ENCODE data around the gene RNF212. TPM values are rescaled to one million over a fixed set of nuclear protein-coding genes. Genes with fewer than 3 reads are reported as not detected.

The RNF212 gene
- total RNA-seq, 2 donors from 2014 or later = 7.1 to 15.3 TPM

GRCh38 chr4:1124818-1125217, 11.5 kb upstream of the RNF212 start:
- no peaks in the 10 kb centered on the region for H3K36me3 ChIP-seq
- H3K4me3 ChIP-seq = no peak overlapping the region
- intact Hi-C loops (cut with DNase I) = no loop called here
- no peak overlapping the region for H3K27ac ChIP-seq
- WGBS = 88% methylated on average over 4 of the region's 4 CpGs
- DNase-seq (ENCODE audit: low spot score) = no peak
- H3K9me3 ChIP-seq = no peaks in the 10 kb centered on the region
- no peaks in the 10 kb centered on the region for H3K27me3 ChIP-seq (replicated peaks; ENCODE audit: insufficient read depth)
- H3K4me1 ChIP-seq (replicated peaks) = no peaks in the 10 kb centered on the region
- TF ChIP-seq, protein P1, sequence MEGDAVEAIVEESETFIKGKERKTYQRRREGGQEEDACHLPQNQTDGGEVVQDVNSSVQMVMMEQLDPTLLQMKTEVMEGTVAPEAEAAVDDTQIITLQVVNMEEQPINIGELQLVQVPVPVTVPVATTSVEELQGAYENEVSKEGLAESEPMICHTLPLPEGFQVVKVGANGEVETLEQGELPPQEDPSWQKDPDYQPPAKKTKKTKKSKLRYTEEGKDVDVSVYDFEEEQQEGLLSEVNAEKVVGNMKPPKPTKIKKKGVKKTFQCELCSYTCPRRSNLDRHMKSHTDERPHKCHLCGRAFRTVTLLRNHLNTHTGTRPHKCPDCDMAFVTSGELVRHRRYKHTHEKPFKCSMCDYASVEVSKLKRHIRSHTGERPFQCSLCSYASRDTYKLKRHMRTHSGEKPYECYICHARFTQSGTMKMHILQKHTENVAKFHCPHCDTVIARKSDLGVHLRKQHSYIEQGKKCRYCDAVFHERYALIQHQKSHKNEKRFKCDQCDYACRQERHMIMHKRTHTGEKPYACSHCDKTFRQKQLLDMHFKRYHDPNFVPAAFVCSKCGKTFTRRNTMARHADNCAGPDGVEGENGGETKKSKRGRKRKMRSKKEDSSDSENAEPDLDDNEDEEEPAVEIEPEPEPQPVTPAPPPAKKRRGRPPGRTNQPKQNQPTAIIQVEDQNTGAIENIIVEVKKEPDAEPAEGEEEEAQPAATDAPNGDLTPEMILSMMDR (IDR thresholded peaks at IDR 0.05) = no peak
- TF ChIP-seq POLR2A (IDR thresholded peaks at IDR 0.05) (no peak), POLR2AphosphoS5 (IDR thresholded peaks at IDR 0.05) (no peak)

- 87% methylated on average over 3 of the region's 3 CpGs for WGBS
- no peaks in the 10 kb centered on the region for H3K36me3 ChIP-seq
- TF ChIP-seq POLR2A (IDR thresholded peaks at IDR 0.05) (no peak), POLR2AphosphoS5 (IDR thresholded peaks at IDR 0.05) (no peak)
- TF ChIP-seq, protein P1 (IDR thresholded peaks at IDR 0.05) = no peak
- no peaks in the 10 kb centered on the region for H3K4me1 ChIP-seq (replicated peaks)
- H3K27me3 ChIP-seq (replicated peaks; ENCODE audit: insufficient read depth) = no peaks in the 10 kb centered on the region
- H3K4me3 ChIP-seq = no peak overlapping the region
- intact Hi-C loops (cut with DNase I) = no loop called here
- no peak overlapping the region for H3K27ac ChIP-seq
- no peak for DNase-seq (ENCODE audit: low spot score)
- no peaks in the 10 kb centered on the region for H3K9me3 ChIP-seq
These were observed 9.1 kb upstream of the RNF212 start for GRCh38 chr4:1122505-1122904.

- Histone ChIP-seq H3K9me3 (no peaks in the 10 kb centered on the region), H3K36me3 (no peaks in the 10 kb centered on the region), H3K4me1 (replicated peaks) (no peaks in the 10 kb centered on the region), H3K4me3 (no peak overlapping the region), H3K27ac (no peak overlapping the region), H3K27me3 (replicated peaks; ENCODE audit: insufficient read depth) (no peaks in the 10 kb centered on the region)
- no peak for DNase-seq (ENCODE audit: low spot score)
- WGBS = 50% methylated on average over 1 of the region's 1 CpG
- TF ChIP-seq POLR2AphosphoS5 (IDR thresholded peaks at IDR 0.05) (no peak), POLR2A (IDR thresholded peaks at IDR 0.05) (no peak)
- TF ChIP-seq, protein P1 (IDR thresholded peaks at IDR 0.05) = no peak
- intact Hi-C loops (cut with DNase I) = no loop called here
These were observed 3.5 kb upstream of the RNF212 start for GRCh38 chr4:1116838-1117237.

DNA sequence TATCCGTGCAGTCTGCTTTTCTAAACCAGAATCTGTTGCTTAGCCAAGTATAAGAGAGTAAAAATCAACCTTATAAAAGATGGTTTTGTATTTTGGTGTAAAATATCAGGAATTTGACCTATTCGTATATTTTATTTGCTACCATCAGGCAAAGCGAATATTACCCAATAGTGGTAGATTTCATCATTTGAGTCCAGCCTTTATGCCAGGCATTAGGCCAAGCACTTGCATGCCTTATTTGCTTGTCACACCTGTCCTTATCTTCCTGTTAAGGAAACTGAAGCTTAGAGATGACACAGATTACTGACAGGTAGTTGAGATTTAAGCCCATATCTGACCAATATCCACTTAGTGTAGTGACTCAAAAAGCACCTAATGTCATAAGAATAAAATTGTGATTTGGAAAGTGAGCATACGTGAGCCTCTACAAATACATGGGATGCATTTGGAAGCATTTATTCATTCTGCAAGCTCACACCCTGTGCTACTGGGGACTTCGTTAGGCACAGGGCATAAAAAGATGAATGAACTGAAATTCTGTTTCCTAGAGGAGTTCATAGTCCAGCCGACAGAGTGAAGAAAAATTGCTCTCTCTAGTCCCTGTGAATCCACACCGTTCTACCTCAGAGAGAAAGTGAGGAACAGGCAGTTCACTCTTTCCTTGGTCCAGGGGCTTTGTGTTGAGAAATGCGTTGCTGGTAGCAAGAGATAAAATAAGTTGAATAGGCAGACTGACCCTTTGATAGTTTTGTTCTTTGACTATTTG, 2.3 kb upstream of the RNF212 start:
- intact Hi-C loops (cut with DNase I) = no loop called here
- H3K4me3 ChIP-seq = no peak overlapping the region
- no peak overlapping the region for H3K27ac ChIP-seq
- WGBS = 81% methylated on average over 8 of the region's 8 CpGs
- peaks cover 7% of the 10 kb centered on the region for H3K27me3 ChIP-seq (replicated peaks; ENCODE audit: insufficient read depth)
- no peak for TF ChIP-seq POLR2A (IDR thresholded peaks at IDR 0.05)
- no peak for TF ChIP-seq POLR2AphosphoS5 (IDR thresholded peaks at IDR 0.05)
- TF ChIP-seq, protein P1 (IDR thresholded peaks at IDR 0.05) = no peak
- no peaks in the 10 kb centered on the region for H3K9me3 ChIP-seq
- no peaks in the 10 kb centered on the region for H3K4me1 ChIP-seq (replicated peaks)
- no peak for DNase-seq (ENCODE audit: low spot score)
- H3K36me3 ChIP-seq = no peaks in the 10 kb centered on the region

DNA sequence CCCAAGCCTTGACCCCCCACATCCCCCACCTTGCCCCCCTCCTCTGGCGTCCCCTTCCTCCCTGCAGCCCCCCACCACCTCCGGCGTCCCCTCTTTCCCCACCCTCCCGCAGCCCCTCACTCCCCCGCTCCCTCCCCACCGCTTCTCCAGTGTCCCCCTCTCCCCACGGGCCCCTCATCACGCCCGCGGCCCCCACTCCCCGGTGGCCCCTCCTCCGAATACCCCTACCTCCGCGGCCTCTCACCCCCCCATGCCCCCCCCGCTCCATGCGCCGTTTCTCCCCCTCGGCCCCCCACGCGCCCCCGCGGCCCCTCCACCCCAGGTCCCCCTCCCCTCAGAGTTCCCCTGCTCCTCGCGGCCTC, 562 bp downstream of the RNF212 start:
- TF ChIP-seq POLR2AphosphoS5 (IDR thresholded peaks at IDR 0.05) (no peak), POLR2A (IDR thresholded peaks at IDR 0.05) (no peak)
- TF ChIP-seq, protein P1 (IDR thresholded peaks at IDR 0.05) = no peak
- Histone ChIP-seq H3K27ac (no peak overlapping the region), H3K9me3 (no peaks in the 10 kb centered on the region), H3K27me3 (replicated peaks; ENCODE audit: insufficient read depth) (peaks cover 7% of the 10 kb centered on the region), H3K4me1 (replicated peaks) (no peaks in the 10 kb centered on the region), H3K4me3 (no peak overlapping the region), H3K36me3 (no peaks in the 10 kb centered on the region)
- DNase-seq (ENCODE audit: low spot score) = no peak
- intact Hi-C loops (cut with DNase I) = no loop called here
- WGBS = 67% methylated on average over 1 of the region's 24 CpGs
